Panc1 (cell line): ENCODE results near the gene PAFAH1B2. TPM values are rescaled to one million over a fixed set of nuclear protein-coding genes. Genes with fewer than 3 reads are reported as not detected.
"Not testable (repeated sequence)": the region's sequence is repeated elsewhere in the genome, so short reads cannot be mapped to it uniquely, and the experiment has no call there.

Experiments used
- ATAC-seq: fragments of 200-7000 bp; cut with Tn5 transposase; 2 replicates; pipeline ENCODE4 v1.9.1; 2020; ENCODE audit warnings: mild to moderate bottlenecking, moderate library complexity
- BruUV-seq: library from RNA; stranded (reverse); fragments of 400-500 nt; replicated peaks from 2 replicates; lab custom pipeline; 2021; lab: Mats Ljungman, UMichigan
- CTCF ChIA-PET: fragments of 300-600 bp; sonication (Branson Sonifier 250); formaldehyde crosslinking; loops from one replicate; lab custom pipeline; 2022; ENCODE audit warnings: antibody characterized with exemption; lab: Charles Lee
- POLR2A ChIA-PET: fragments of 300-600 bp; sonication (Branson Sonifier 250); formaldehyde crosslinking; loops from one replicate; lab custom pipeline; 2022; ENCODE audit warnings: antibody characterized with exemption; lab: Charles Lee
- DNase-seq: peaks from one replicate; pipeline ENCODE4 v3.0.0-alpha.2; 2010; ENCODE audit warnings: low read depth, low spot score
- H3K27ac ChIP-seq: 2 replicates; pipeline ENCODE4 v1.5.1; 2011; ENCODE audit warnings: mild to moderate bottlenecking, low read length, inconsistent platforms
- H3K27me3 ChIP-seq: fragments of 200-500 bp; sonication (Bioruptor generic); 2 replicates; pipeline ENCODE4 v1.6.0; 2014; ENCODE audit warnings: low read length, inconsistent platforms; ENCODE audit not compliant: control insufficient read depth, insufficient read depth
- H3K36me3 ChIP-seq: fragments of 200-500 bp; sonication (Bioruptor generic); 2 replicates; pipeline ENCODE4 v1.5.1; 2014; ENCODE audit warnings: inconsistent platforms, mild to moderate bottlenecking, low read length, moderate library complexity; ENCODE audit not compliant: control insufficient read depth, insufficient read depth
- H3K4me1 ChIP-seq: 2 replicates; pipeline ENCODE4 v1.5.1; 2011; ENCODE audit warnings: inconsistent platforms, mild to moderate bottlenecking, low read length, moderate library complexity; ENCODE audit not compliant: control insufficient read depth, insufficient read depth
- H3K4me3 ChIP-seq, 2 experiments: 2 replicates each; pipeline ENCODE4 v1.5.1; 2011 to 2012; ENCODE audit warnings: low read depth in 2 of 2, low read length in 2 of 2, mild to moderate bottlenecking in 2 of 2, inconsistent platforms in 1 of 2, moderate library complexity in 1 of 2
- H3K9me3 ChIP-seq: fragments of 200-500 bp; sonication (Bioruptor generic); 2 replicates; pipeline ENCODE4 v1.5.1; 2014; ENCODE audit warnings: low read depth, mild to moderate bottlenecking, inconsistent platforms, low read length, moderate library complexity; ENCODE audit not compliant: control insufficient read depth, insufficient read depth
- CTCF ChIP-seq: fragments of 450-650 bp; IDR thresholded peaks from 2 replicates; pipeline ENCODE4 v1.5.1; 2017; ENCODE audit warnings: mild to moderate bottlenecking
- POLR2AphosphoS5 ChIP-seq: IDR thresholded peaks from 2 replicates; pipeline ENCODE4 v1.6.1; 2012; ENCODE audit warnings: mild to moderate bottlenecking, low read depth, low read length, moderate library complexity
- REST ChIP-seq, 2 experiments: IDR thresholded peaks; 2 replicates each; pipeline ENCODE4 v1.6.1; 2011 to 2012; ENCODE audit warnings: low read depth in 2 of 2, control low read depth in 1 of 2, low read length in 1 of 2, mild to moderate bottlenecking in 1 of 2, moderate library complexity in 1 of 2; ENCODE audit not compliant: insufficient read depth in 1 of 2
- SIN3A ChIP-seq: IDR thresholded peaks from 2 replicates; pipeline ENCODE4 v1.6.1; 2012; ENCODE audit warnings: low read depth, mild to moderate bottlenecking, low read length, moderate library complexity, borderline replicate concordance; ENCODE audit not compliant: insufficient read depth
- TCF7L2 ChIP-seq: IDR thresholded peaks from 2 replicates; pipeline ENCODE4 v1.6.1; 2011; ENCODE audit warnings: mild to moderate bottlenecking, low read depth, low read length, inconsistent platforms
- in situ Hi-C: cut with HindIII; loops from 2 replicates; pipeline ENCODE4 v1.10.0; 2016; ENCODE audit warnings: low sequenced_read_pairs, low pct_unique_long_range_greater_than_20kb
- intact Hi-C: fragments of 100-400 bp; cut with micrococcal nuclease; formaldehyde crosslinking; loops from one replicate; pipeline ENCODE4 v1.10.0; 2022; ENCODE audit not compliant: unreplicated experiment
- total RNA-seq: library from RNA; stranded (reverse); gene quantifications from one replicate; pipeline ENCODE4 v1.2.1, GENCODE V29; 2021; ENCODE audit not compliant: unreplicated experiment

PAFAH1B2 gene
- total RNA-seq, 1 experiment from 2014 or later = 179 TPM

- Histone ChIP-seq H3K4me3 (no peak overlapping the region), H3K27me3 (peaks cover 2% of the 10 kb centered on the region; the same call in 1 of the 2 replicates), H3K4me1 (no peaks in the 10 kb centered on the region), H3K27ac (no peak overlapping the region), H3K9me3 (no peaks in the 10 kb centered on the region), H3K36me3 (no peaks in the 10 kb centered on the region)
- POLR2A ChIA-PET = no interaction called here
- in situ Hi-C loops = no loop called here
- intact Hi-C loops = no loop called here
- ATAC-seq (no peak), DNase-seq (no peak)
- TF ChIP-seq SIN3A = no peak
- no peak for TF ChIP-seq REST (IDR thresholded peaks at IDR 0.05; ENCODE audit: insufficient read depth in 1 of 2, low read depth in 2 of 2, low read length in 1 of 2)
- TF ChIP-seq CTCF = no peak
- TF ChIP-seq POLR2AphosphoS5 = no peak
- TF ChIP-seq TCF7L2 = no peak
- CTCF ChIA-PET = interaction anchor here (0.6 kb wide), 1 partner anchor 271 kb away, joined by 5 read pairs; no protein-coding TSS in a partner anchor
- BruUV-seq = no TSS peak
These were observed 16.8 kb upstream of the PAFAH1B2 start for GRCh38 chr11:117127171-117127901.

GRCh38 chr11:117128289-117128688 is 15.8 kb upstream of the PAFAH1B2 start:
- no peaks in the 10 kb centered on the region for H3K4me1 ChIP-seq
- H3K9me3 ChIP-seq = no peaks in the 10 kb centered on the region
- in situ Hi-C loops (no loop called here), intact Hi-C loops (no loop called here)
- H3K36me3 ChIP-seq = no peaks in the 10 kb centered on the region
- DNase-seq (no peak), ATAC-seq (no peak)
- no peak overlapping the region for H3K27ac ChIP-seq
- H3K4me3 ChIP-seq = no peak overlapping the region
- TF ChIP-seq SIN3A = no peak
- no peak for TF ChIP-seq TCF7L2
- TF ChIP-seq REST (IDR thresholded peaks at IDR 0.05; ENCODE audit: insufficient read depth in 1 of 2, low read depth in 2 of 2, low read length in 1 of 2) = no peak
- TF ChIP-seq POLR2AphosphoS5 = no peak
- no peak for TF ChIP-seq CTCF
- BruUV-seq = no TSS peak
- H3K27me3 ChIP-seq = no peaks in the 10 kb centered on the region; the same call in 1 of the 2 replicates
- POLR2A ChIA-PET = no interaction called here
- CTCF ChIA-PET = interaction anchor here (0.6 kb wide), 2 partner anchors 13 to 272 kb away, joined by 5 to 6 read pairs; no protein-coding TSS in a partner anchor

GRCh38 chr11:117130396-117130795 is 13.7 kb upstream of the PAFAH1B2 start:
- in situ Hi-C loops, H3K4me3 ChIP-seq, H3K4me1 ChIP-seq, H3K36me3 ChIP-seq, intact Hi-C loops, BruUV-seq, DNase-seq, H3K27ac ChIP-seq, H3K9me3 ChIP-seq, POLR2A ChIA-PET, ATAC-seq, H3K27me3 ChIP-seq: not testable (repeated sequence)
- CTCF ChIA-PET = interaction anchor here (0.7 kb wide), 1 partner anchor 13 kb away, joined by 13 read pairs; no protein-coding TSS in a partner anchor
